ENCODE results near the gene RNF11. TPM values are rescaled to one million over a fixed set of nuclear protein-coding genes. Genes with fewer than 3 reads are reported as not detected.

Gene RNF11
- total RNA-seq, 1 donor from 2014 or later = 15.3 TPM

GRCh38 chr1:51252366-51252765 lies 16.3 kb downstream of the RNF11 start:
- Mint-ChIP-seq H3K4me1 (peaks cover 3% of the 10 kb centered on the region), H3K9me3 (no peaks in the 10 kb centered on the region), H3K4me3 (no peak overlapping the region), H3K27ac (no peak overlapping the region), H3K27me3 (no peaks in the 10 kb centered on the region), H3K36me3 (ENCODE audit: low read depth) (peaks cover 2% of the 10 kb centered on the region)
- POLR2A ChIA-PET = interaction anchor here (0.7 kb wide), 1 partner anchor 1724 kb away, joined by 5 read pairs; no protein-coding TSS in a partner anchor
- no peak for ATAC-seq (ENCODE audit: low read depth)
- no peak for DNase-seq
- intact Hi-C loops (cut with micrococcal nuclease) = no loop called here
- TF ChIP-seq, protein P1, sequence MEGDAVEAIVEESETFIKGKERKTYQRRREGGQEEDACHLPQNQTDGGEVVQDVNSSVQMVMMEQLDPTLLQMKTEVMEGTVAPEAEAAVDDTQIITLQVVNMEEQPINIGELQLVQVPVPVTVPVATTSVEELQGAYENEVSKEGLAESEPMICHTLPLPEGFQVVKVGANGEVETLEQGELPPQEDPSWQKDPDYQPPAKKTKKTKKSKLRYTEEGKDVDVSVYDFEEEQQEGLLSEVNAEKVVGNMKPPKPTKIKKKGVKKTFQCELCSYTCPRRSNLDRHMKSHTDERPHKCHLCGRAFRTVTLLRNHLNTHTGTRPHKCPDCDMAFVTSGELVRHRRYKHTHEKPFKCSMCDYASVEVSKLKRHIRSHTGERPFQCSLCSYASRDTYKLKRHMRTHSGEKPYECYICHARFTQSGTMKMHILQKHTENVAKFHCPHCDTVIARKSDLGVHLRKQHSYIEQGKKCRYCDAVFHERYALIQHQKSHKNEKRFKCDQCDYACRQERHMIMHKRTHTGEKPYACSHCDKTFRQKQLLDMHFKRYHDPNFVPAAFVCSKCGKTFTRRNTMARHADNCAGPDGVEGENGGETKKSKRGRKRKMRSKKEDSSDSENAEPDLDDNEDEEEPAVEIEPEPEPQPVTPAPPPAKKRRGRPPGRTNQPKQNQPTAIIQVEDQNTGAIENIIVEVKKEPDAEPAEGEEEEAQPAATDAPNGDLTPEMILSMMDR (IDR thresholded peaks at IDR 0.05) = no peak
- CTCF ChIA-PET = no interaction called here

DNA sequence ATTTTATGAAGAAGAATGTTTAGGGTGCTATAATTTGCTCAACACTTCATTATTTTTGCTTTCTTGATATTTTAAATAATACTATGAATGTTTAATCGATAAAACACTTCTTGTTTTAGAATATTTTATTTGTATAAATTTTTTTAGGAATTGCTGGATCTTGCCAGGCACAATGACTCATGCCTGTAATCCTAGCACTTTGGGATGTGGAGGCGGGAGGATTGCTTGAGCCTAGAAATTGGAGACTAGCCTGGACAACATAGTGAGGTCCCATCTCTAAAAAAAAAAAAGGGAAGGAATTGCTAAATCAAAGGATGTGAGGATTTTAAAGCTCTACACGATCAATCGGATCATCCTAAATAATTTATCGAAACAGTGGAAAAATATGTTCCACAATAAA lies 17.6 kb downstream of the RNF11 start:
- intact Hi-C loops (cut with micrococcal nuclease) = no loop called here
- no peak for ATAC-seq (ENCODE audit: low read depth)
- TF ChIP-seq, protein P1 (IDR thresholded peaks at IDR 0.05) = no peak
- H3K4me1 Mint-ChIP-seq = no peaks in the 10 kb centered on the region
- ChIA-PET CTCF (interaction anchor here (0.6 kb wide), 1 partner anchor 65 kb away, joined by 3 read pairs; no protein-coding TSS in a partner anchor), POLR2A (no interaction called here)
- no peak overlapping the region for H3K27ac Mint-ChIP-seq
- no peak for DNase-seq
- H3K9me3 Mint-ChIP-seq = no peaks in the 10 kb centered on the region
- H3K27me3 Mint-ChIP-seq = no peaks in the 10 kb centered on the region
- H3K4me3 Mint-ChIP-seq = no peak overlapping the region
- peaks cover 2% of the 10 kb centered on the region for H3K36me3 Mint-ChIP-seq (ENCODE audit: low read depth)

- H3K27me3 Mint-ChIP-seq = no peaks in the 10 kb centered on the region
- H3K36me3 Mint-ChIP-seq (ENCODE audit: low read depth) = peaks cover 2% of the 10 kb centered on the region
- ATAC-seq (ENCODE audit: low read depth) (no peak), DNase-seq (no peak)
- ChIA-PET CTCF (no interaction called here), POLR2A (no interaction called here)
- intact Hi-C loops (cut with micrococcal nuclease) = no loop called here
- TF ChIP-seq, protein P1 (IDR thresholded peaks at IDR 0.05) = no peak
- H3K4me3 Mint-ChIP-seq = no peak overlapping the region
- H3K27ac Mint-ChIP-seq = no peak overlapping the region
- H3K4me1 Mint-ChIP-seq = peaks cover 2% of the 10 kb centered on the region
- no peaks in the 10 kb centered on the region for H3K9me3 Mint-ChIP-seq
These were observed 19.3 kb downstream of the RNF11 start for GRCh38 chr1:51255331-51255730.

GRCh38 chr1:51263147-51263877 lies 27.2 kb downstream of the RNF11 start:
- Mint-ChIP-seq H3K36me3 (ENCODE audit: low read depth) (peaks cover under 1% of the 10 kb centered on the region), H3K27ac (no peak overlapping the region), H3K4me3 (no peak overlapping the region), H3K27me3 (no peaks in the 10 kb centered on the region), H3K9me3 (no peaks in the 10 kb centered on the region), H3K4me1 (peaks cover 42% of the 10 kb centered on the region)
- intact Hi-C loops (cut with micrococcal nuclease) = no loop called here
- ChIA-PET CTCF (no interaction called here), POLR2A (no interaction called here)
- TF ChIP-seq, protein P1 (IDR thresholded peaks at IDR 0.05) = no peak
- DNase-seq (no peak), ATAC-seq (ENCODE audit: low read depth) (no peak)

DNA sequence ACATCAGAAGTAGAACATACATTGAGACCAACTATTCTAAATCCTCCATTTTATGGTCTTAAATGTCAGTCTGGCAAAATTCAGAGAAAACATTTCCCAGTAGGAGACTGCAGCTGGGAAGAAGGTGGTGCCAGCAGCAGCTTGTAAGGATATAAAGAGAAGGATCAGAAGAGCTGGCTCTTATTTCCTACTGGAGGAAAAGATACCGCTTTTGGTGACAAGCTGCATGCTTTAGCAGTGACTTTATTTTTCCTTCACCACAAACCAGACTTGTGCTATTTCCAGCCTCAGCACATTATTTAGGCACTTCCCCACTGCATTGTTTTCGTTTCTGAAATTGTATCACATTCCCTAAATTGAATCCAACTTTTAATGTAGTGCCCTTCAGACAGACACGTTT lies 28.4 kb downstream of the RNF11 start:
- CTCF ChIA-PET = no interaction called here
- H3K4me3 Mint-ChIP-seq = no peak overlapping the region

More for the DNA sequence above, 28.4 kb downstream of the RNF11 start:
- intact Hi-C loops (cut with micrococcal nuclease) = no loop called here
- TF ChIP-seq, protein P1 (IDR thresholded peaks at IDR 0.05) = no peak
- Mint-ChIP-seq H3K27ac (no peak overlapping the region), H3K27me3 (no peaks in the 10 kb centered on the region), H3K4me1 (peaks cover 52% of the 10 kb centered on the region), H3K36me3 (ENCODE audit: low read depth) (peaks cover 4% of the 10 kb centered on the region), H3K9me3 (no peaks in the 10 kb centered on the region)
- ATAC-seq (ENCODE audit: low read depth) (no peak), DNase-seq (no peak)
- POLR2A ChIA-PET = no interaction called here
